HepG2 (cell line): ENCODE measurements around the gene COA4. TPM values are rescaled to one million over a fixed set of nuclear protein-coding genes. Genes with fewer than 3 reads are reported as not detected.

Source experiments
- ATAC-seq: fragments of 200-7000 bp; cut with Tn5 transposase; 3 replicates; pipeline ENCODE4 v1.9.1; 2020; ENCODE audit warnings: mild to moderate bottlenecking, moderate library complexity
- BruUV-seq: library from RNA; stranded (reverse); fragments of 400-500 nt; replicated peaks from 2 replicates; lab custom pipeline; 2021; lab: Mats Ljungman, UMichigan
- CTCF ChIA-PET: fragments of 300-600 bp; formaldehyde crosslinking; extraction: SDS; loops from one replicate; lab custom pipeline; 2021; ENCODE audit warnings: low total read pairs, inconsistent platforms, low intra/inter-chr PET ratio; lab: Yijun Ruan, JAX
- POLR2A ChIA-PET: fragments of 350-600 bp; sonication (Branson Sonifier 250); formaldehyde crosslinking; loops from one replicate; lab custom pipeline; 2020; ENCODE audit warnings: antibody characterized with exemption, inconsistent platforms; lab: Yijun Ruan, JAX
- DNase-seq: peaks from one replicate; pipeline ENCODE4 v3.0.0-alpha.2; 2015; ENCODE audit warnings: low spot score
- FAIRE-seq: peaks from 3 replicates; lab custom pipeline; 2011; peaks lifted over from hg19 to GRCh38; lab: Jason Lieb, UNC
- H2AFZ ChIP-seq: one replicate; pipeline ENCODE4 v1.6.1; 2011; ENCODE audit warnings: low read length, inconsistent platforms
- H3K27ac ChIP-seq: fragments of 300-600 bp; 3 replicates; pipeline ENCODE4 v1.8.0; 2011; ENCODE audit warnings: mixed run types, mild to moderate bottlenecking, mixed read lengths, low read length, inconsistent platforms; ENCODE audit not compliant: insufficient read depth; ENCODE audit errors: extremely low read length
- H3K27me3 ChIP-seq, 2 experiments: fragments of 200-600 bp in 1 of 2; 2 replicates in 1 of 2; 3 replicates in 1 of 2; pipeline versions ENCODE4 v1.6.0 to v1.8.0; 2011; ENCODE audit warnings: low read length in 2 of 2, mild to moderate bottlenecking in 2 of 2, moderate library complexity in 2 of 2, inconsistent platforms in 1 of 2; ENCODE audit not compliant: insufficient read depth in 2 of 2, control insufficient read depth in 1 of 2
- H3K36me3 ChIP-seq, 2 experiments: fragments of 200-600 bp in 1 of 2; replicated peaks in 1 of 2; 2 replicates in 1 of 2; 3 replicates in 1 of 2; pipeline versions ENCODE4 v1.5.1 to v1.8.0; 2011; ENCODE audit warnings: low read length in 2 of 2, inconsistent platforms in 1 of 2; ENCODE audit not compliant: insufficient read depth in 2 of 2, control insufficient read depth in 1 of 2
- H3K4me1 ChIP-seq: 2 replicates; pipeline ENCODE4 v1.5.1; 2012; ENCODE audit warnings: low read length, inconsistent platforms; ENCODE audit not compliant: insufficient read depth
- H3K4me2 ChIP-seq: 2 replicates; pipeline ENCODE4 v1.6.0; 2011; ENCODE audit warnings: low read depth, low read length, inconsistent platforms
- H3K4me3 ChIP-seq, 3 experiments: fragments of 200-600 bp in 1 of 3; sonication (generic), shearing (Covaris generic) in 1 of 3; replicated peaks in 1 of 3; 2 replicates each; pipeline ENCODE4 v1.5.1; 2011 to 2016; ENCODE audit warnings: low read length in 3 of 3, inconsistent platforms in 2 of 3, low read depth in 2 of 3, mild to moderate bottlenecking in 2 of 3, control low read depth in 1 of 3, mixed read lengths in 1 of 3; ENCODE audit not compliant: insufficient read depth in 1 of 3
- H3K79me2 ChIP-seq: one replicate; pipeline ENCODE4 v1.6.1; 2011; ENCODE audit warnings: low read length, inconsistent platforms; ENCODE audit not compliant: insufficient read depth
- H3K9ac ChIP-seq: 2 replicates; pipeline ENCODE4 v1.6.0; 2011; ENCODE audit warnings: mild to moderate bottlenecking, low read depth, low read length, inconsistent platforms; ENCODE audit not compliant: insufficient read depth
- H3K9me3 ChIP-seq: 2 replicates; pipeline ENCODE4 v1.5.1; 2012; ENCODE audit warnings: mild to moderate bottlenecking, low read length
- H4K20me1 ChIP-seq: 2 replicates; pipeline ENCODE4 v1.6.0; 2011; ENCODE audit warnings: inconsistent platforms, mild to moderate bottlenecking, low read length, moderate library complexity; ENCODE audit not compliant: insufficient read depth
- ELF1 ChIP-seq: sonication (generic); formaldehyde crosslinking; IDR thresholded peaks from 2 replicates; pipeline ENCODE4 v1.4.0; 2020; ENCODE audit warnings: missing genetic modification reagents
- FOXM1 ChIP-seq: sonication (generic); formaldehyde crosslinking; IDR thresholded peaks from 2 replicates; pipeline ENCODE4 v1.5.0; 2020; ENCODE audit warnings: missing genetic modification reagents
- HIC2 ChIP-seq: sonication (generic); formaldehyde crosslinking; IDR thresholded peaks from 2 replicates; pipeline ENCODE4 v1.9.0; 2022; ENCODE audit warnings: low read depth, missing genetic modification reagents
- ISL2 ChIP-seq: sonication (generic); formaldehyde crosslinking; IDR thresholded peaks from 2 replicates; pipeline ENCODE4 v1.5.0; 2020; ENCODE audit warnings: missing genetic modification reagents
- LRRFIP1 ChIP-seq: sonication (generic); formaldehyde crosslinking; conservative IDR thresholded peaks from 2 replicates; pipeline ENCODE4 v1.4.0; 2020; ENCODE audit warnings: missing genetic modification reagents
- PHF5A ChIP-seq: IDR thresholded peaks from one replicate; pipeline ENCODE4 v1.6.1; 2018; ENCODE audit warnings: low read depth, missing genetic modification reagents; ENCODE audit not compliant: unreplicated experiment
- SIN3A ChIP-seq: IDR thresholded peaks from 2 replicates; pipeline ENCODE4 v1.6.1; 2011; ENCODE audit warnings: low read depth, mild to moderate bottlenecking, control low read depth, low read length, borderline replicate concordance
- STAG1 ChIP-seq: sonication (generic); formaldehyde crosslinking; IDR thresholded peaks from 2 replicates; pipeline ENCODE4 v1.4.0; 2020; ENCODE audit warnings: missing genetic modification reagents
- ZNF251 ChIP-seq: sonication (generic); formaldehyde crosslinking; IDR thresholded peaks from 2 replicates; pipeline ENCODE4 v1.9.0; 2021; ENCODE audit warnings: mild to moderate bottlenecking, missing genetic modification reagents
- ZNF3 ChIP-seq: IDR thresholded peaks from 2 replicates; pipeline ENCODE4 v1.7.0; 2017; ENCODE audit warnings: inconsistent platforms
- ZSCAN22 ChIP-seq: sonication (generic); formaldehyde crosslinking; IDR thresholded peaks from 2 replicates; pipeline ENCODE4 v1.4.0; 2020; ENCODE audit warnings: mild to moderate bottlenecking, missing genetic modification reagents
- WGBS: methylation state at CpG from one replicate; pipeline ENCODE4 v1.1.6; 2017; ENCODE audit warnings: low lambda C conversion rate; 5-methylcytosine and 5-hydroxymethylcytosine counted together
- in situ Hi-C: cut with HindIII; loops from 2 replicates; pipeline ENCODE4 v1.10.0; 2017; ENCODE audit warnings: low pct_unique_long_range_greater_than_20kb; ENCODE audit not compliant: extremely low pct_ligation_motif_present
- intact Hi-C: fragments of 100-400 bp; cut with micrococcal nuclease; formaldehyde crosslinking; loops from one replicate; pipeline ENCODE4 v1.10.0; 2022; ENCODE audit not compliant: unreplicated experiment
- polyA plus RNA-seq, 8 experiments: library from polyadenylated mRNA; depleted of rRNA in 3 of 8; stranded (reverse) in 7 of 8; unstranded in 1 of 8; fragments of >200 nt; fragmentation: Illumina TruSeq in 4 of 8; extraction: Trizol in 4 of 8; gene quantifications; 2 replicates each; pipeline versions ENCODE4 v1.2.1 to v1.2.3, GENCODE V29; 2011 to 2016; ENCODE audit warnings: low read depth in 4 of 8, missing spikeins in 1 of 8, mixed read lengths in 1 of 8; ENCODE audit not compliant: insufficient read depth in 1 of 8
- total RNA-seq, 5 experiments: library from RNA; depleted of rRNA; stranded (reverse); fragments of >200 nt; fragmentation: Illumina TruSeq; extraction: Trizol; gene quantifications; 2 replicates each; pipeline ENCODE4 v1.2.3, GENCODE V29; 2016; ENCODE audit warnings: low read depth in 1 of 5
- TF ChIP-seq, protein P1 (sequence below): sonication (generic); formaldehyde crosslinking; conservative IDR thresholded peaks from 2 replicates; pipeline ENCODE4 v1.4.0; 2020; ENCODE audit warnings: missing genetic modification reagents

Gene COA4
- total and polyA plus RNA-seq, 2 of the 13 experiments (the other 11 are each of a cell fraction or from before 2014, with no cell fraction given), result 107 to 109 TPM

DNA sequence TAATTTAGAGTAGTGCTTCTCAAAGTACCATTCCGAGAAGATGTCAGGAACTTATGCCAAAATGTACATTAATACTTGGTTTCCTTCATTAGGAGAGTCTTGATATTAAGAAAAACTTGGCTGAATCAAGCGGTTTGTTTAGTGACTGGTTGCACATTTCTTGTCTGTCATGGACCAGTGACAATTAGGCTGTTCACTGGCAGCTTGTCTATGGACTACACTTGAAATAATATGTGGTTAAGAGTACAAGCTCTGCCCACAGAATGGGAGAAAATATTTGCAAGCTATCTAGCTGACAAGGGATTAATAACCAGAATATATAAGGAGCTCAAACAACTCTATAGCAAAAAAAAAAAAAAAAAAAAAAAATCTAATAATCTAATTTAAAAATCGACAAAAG, 24.6 kb downstream of the COA4 start:
- in situ Hi-C loops (no loop called here), intact Hi-C loops (no loop called here)
- ChIA-PET POLR2A (no interaction called here), CTCF (no interaction called here)
- no peaks in the 10 kb centered on the region for H3K4me1 ChIP-seq
- no TSS peak for BruUV-seq
- H2AFZ ChIP-seq, result no peak overlapping the region
- no peak overlapping the region for H3K9ac ChIP-seq
- no peaks in the 10 kb centered on the region for H3K79me2 ChIP-seq
- H4K20me1 ChIP-seq, result no peaks in the 10 kb centered on the region
- TF ChIP-seq HIC2 (no peak), FOXM1 (CRISPR knock-in tag) (no peak), ZSCAN22 (CRISPR knock-in tag) (no peak), SIN3A (no peak), LRRFIP1 (CRISPR knock-in tag) (no peak), STAG1 (CRISPR knock-in tag) (no peak), ELF1 (CRISPR knock-in tag) (no peak), ZNF3 (no peak), ZNF251 (CRISPR knock-in tag) (no peak), ISL2 (CRISPR knock-in tag) (no peak), PHF5A (CRISPR knock-in tag) (no peak)
- TF ChIP-seq, protein P1, sequence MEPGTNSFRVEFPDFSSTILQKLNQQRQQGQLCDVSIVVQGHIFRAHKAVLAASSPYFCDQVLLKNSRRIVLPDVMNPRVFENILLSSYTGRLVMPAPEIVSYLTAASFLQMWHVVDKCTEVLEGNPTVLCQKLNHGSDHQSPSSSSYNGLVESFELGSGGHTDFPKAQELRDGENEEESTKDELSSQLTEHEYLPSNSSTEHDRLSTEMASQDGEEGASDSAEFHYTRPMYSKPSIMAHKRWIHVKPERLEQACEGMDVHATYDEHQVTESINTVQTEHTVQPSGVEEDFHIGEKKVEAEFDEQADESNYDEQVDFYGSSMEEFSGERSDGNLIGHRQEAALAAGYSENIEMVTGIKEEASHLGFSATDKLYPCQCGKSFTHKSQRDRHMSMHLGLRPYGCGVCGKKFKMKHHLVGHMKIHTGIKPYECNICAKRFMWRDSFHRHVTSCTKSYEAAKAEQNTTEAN (CRISPR knock-in tag), result no peak
- no peaks in the 10 kb centered on the region for H3K9me3 ChIP-seq
- DNase-seq, result no peak
- H3K36me3 ChIP-seq, result peaks cover 0 to 3% of the 10 kb centered on the region in 2 experiments; a peak in 2 of 5 replicates
- 95% methylated on average over 3 of the region's 3 CpGs for WGBS
- FAIRE-seq, result no peak
- ATAC-seq, result no peak
- H3K4me3 ChIP-seq, result no peak overlapping the region
- no peaks in the 10 kb centered on the region for H3K27me3 ChIP-seq
- no peak overlapping the region for H3K4me2 ChIP-seq
- H3K27ac ChIP-seq, result no peak overlapping the region
